Esophagus muscularis mucosa (tissue), 4 donors: ENCODE results near the gene TNK2. TPM values are rescaled to one million over a fixed set of nuclear protein-coding genes. Genes with fewer than 3 reads are reported as not detected.

Experiments used
- DNase-seq: peaks from one replicate; pipeline ENCODE4 v3.0.0-alpha.2; 2017; ENCODE audit errors: extremely low spot score
- H3K27ac ChIP-seq, 4 donors: fragments of 200-600 bp; sonication (generic); replicated peaks in 1 of 4; 1 replicate in 3 of 4; 2 replicates in 1 of 4; pipeline ENCODE4 v1.5.1; 2016 to 2019; ENCODE audit warnings: mild to moderate bottlenecking in 1 of 4
- H3K27me3 ChIP-seq, 4 donors: fragments of 200-600 bp; sonication (generic); one replicate each; pipeline versions ENCODE4 v1.5.1 to v1.6.0; 2016 to 2019
- H3K36me3 ChIP-seq, 4 donors: fragments of 200-600 bp; sonication (generic); one replicate each; pipeline ENCODE4 v1.5.1; 2016 to 2019
- H3K4me1 ChIP-seq, 4 donors: fragments of 200-600 bp; sonication (generic); one replicate each; pipeline ENCODE4 v1.5.1; 2016 to 2019
- H3K4me3 ChIP-seq, 4 donors: fragments of 200-600 bp; sonication (generic); 1 replicate in 2 of 4; 2 replicates in 2 of 4; pipeline ENCODE4 v1.5.1; 2016 to 2019; ENCODE audit warnings: mild to moderate bottlenecking in 4 of 4, moderate library complexity in 1 of 4
- H3K9me3 ChIP-seq, 4 donors: fragments of 200-600 bp; sonication (generic); 1 replicate in 3 of 4; 2 replicates in 1 of 4; pipeline ENCODE4 v1.5.1; 2016 to 2019
- CTCF ChIP-seq, 3 experiments: fragments of 200-600 bp in 2 of 3; fragments of 450-650 bp in 1 of 3; sonication (generic) in 2 of 3; IDR thresholded peaks; one replicate each; pipeline ENCODE4 v1.5.1; 2017 to 2019; ENCODE audit warnings: antibody characterized with exemption in 3 of 3, mild to moderate bottlenecking in 2 of 3, moderate library complexity in 1 of 3
- EP300 ChIP-seq: sonication (generic); formaldehyde crosslinking; IDR thresholded peaks from one replicate; pipeline ENCODE4 v1.6.1; 2017; ENCODE audit warnings: antibody characterized with exemption
- POLR2A ChIP-seq: fragments of 450-650 bp; IDR thresholded peaks from one replicate; pipeline ENCODE4 v1.6.1; 2017; ENCODE audit warnings: antibody characterized with exemption, moderate library complexity, mild to moderate bottlenecking, low read depth
- POLR2AphosphoS5 ChIP-seq, 2 donors: sonication (generic); formaldehyde crosslinking; IDR thresholded peaks; one replicate each; pipeline ENCODE4 v1.6.1; 2017; ENCODE audit warnings: antibody characterized with exemption in 2 of 2
- WGBS: methylation state at CpG from one replicate; pipeline ENCODE4 v1.1.5; 2018; 5-methylcytosine and 5-hydroxymethylcytosine counted together
- intact Hi-C: fragments of 100-400 bp; cut with DNase I; formaldehyde crosslinking; loops from one replicate; pipeline ENCODE4 v1.15.1; 2023
- total RNA-seq, 4 donors: library from RNA; depleted of rRNA; stranded (reverse); fragments of >200 nt; gene quantifications; one replicate each; pipeline versions ENCODE4 v1.1.0 to v1.2.1, GENCODE V29; 2016

The TNK2 gene
- total RNA-seq, 4 donors from 2014 or later = 16.4 to 42.3 (median 28.3) TPM

GRCh38 chr3:195883801-195884200, 24.6 kb downstream of the TNK2 start:
- H3K9me3 ChIP-seq = no peaks in the 10 kb centered on the region
- intact Hi-C loops = no loop called here
- peaks cover 24 to 74% (median 56%) of the 10 kb centered on the region in 4 donors for H3K36me3 ChIP-seq
- H3K27me3 ChIP-seq = no peaks in the 10 kb centered on the region
- H3K27ac ChIP-seq = no peak overlapping the region
- H3K4me1 ChIP-seq = peaks cover 16 to 26% (median 20%) of the 10 kb centered on the region in 4 donors
- 87% methylated on average over 12 of the region's 12 CpGs for WGBS
- no peak for DNase-seq
- no peak overlapping the region for H3K4me3 ChIP-seq
- TF ChIP-seq CTCF (IDR thresholded peaks at IDR 0.05) (no peak), EP300 (no peak), POLR2AphosphoS5 (IDR thresholded peaks at IDR 0.05) (no peak), POLR2A (no peak)

GRCh38 chr3:195883160-195883559, 25.2 kb downstream of the TNK2 start:
- DNase-seq = no peak

GRCh38 chr3:195882002-195882441, 26.3 kb downstream of the TNK2 start:
- TF ChIP-seq CTCF (IDR thresholded peaks at IDR 0.05) (no peak), POLR2AphosphoS5 (IDR thresholded peaks at IDR 0.05) (no peak), EP300 (no peak), POLR2A (no peak)
- WGBS = 100% methylated on average over 3 of the region's 19 CpGs
- Histone ChIP-seq H3K4me3 (no peak overlapping the region), H3K27me3 (no peaks in the 10 kb centered on the region), H3K4me1 (peaks cover 16 to 25% (median 20%) of the 10 kb centered on the region in 4 donors), H3K27ac (no peak overlapping the region), H3K36me3 (peaks cover 29 to 76% (median 70%) of the 10 kb centered on the region in 4 donors), H3K9me3 (no peaks in the 10 kb centered on the region)
- DNase-seq = no peak
- intact Hi-C loops = no loop called here

More at GRCh38 chr3:195883160-195883559, 25.2 kb downstream of the TNK2 start:
- Histone ChIP-seq H3K27me3 (no peaks in the 10 kb centered on the region), H3K36me3 (peaks cover 25 to 76% (median 62%) of the 10 kb centered on the region in 4 donors), H3K4me3 (no peak overlapping the region), H3K9me3 (no peaks in the 10 kb centered on the region), H3K27ac (no peak overlapping the region), H3K4me1 (peaks cover 16 to 26% (median 20%) of the 10 kb centered on the region in 4 donors)
- intact Hi-C loops = no loop called here
- WGBS = 92% methylated on average over 19 of the region's 21 CpGs
- no peak for TF ChIP-seq POLR2A
- TF ChIP-seq POLR2AphosphoS5 (IDR thresholded peaks at IDR 0.05) = no peak
- TF ChIP-seq EP300 = no peak
- no peak for TF ChIP-seq CTCF (IDR thresholded peaks at IDR 0.05)

GRCh38 chr3:195881276-195881988, 26.9 kb downstream of the TNK2 start:
- 83% methylated on average over 3 of the region's 12 CpGs for WGBS

GRCh38 chr3:195880037-195880431, 28.3 kb downstream of the TNK2 start:
- DNase-seq = no peak
- TF ChIP-seq EP300 = no peak
- TF ChIP-seq CTCF (IDR thresholded peaks at IDR 0.05) = no peak
- TF ChIP-seq POLR2AphosphoS5 (IDR thresholded peaks at IDR 0.05) = no peak
- no peak for TF ChIP-seq POLR2A
- H3K4me1 ChIP-seq = peaks cover 0 to 5% (median 2%) of the 10 kb centered on the region in 4 donors
- H3K9me3 ChIP-seq = no peaks in the 10 kb centered on the region
- WGBS = 92% methylated on average over 3 of the region's 4 CpGs
- no peak overlapping the region for H3K4me3 ChIP-seq
- intact Hi-C loops = no loop called here
- no peak overlapping the region for H3K27ac ChIP-seq
- no peaks in the 10 kb centered on the region for H3K27me3 ChIP-seq
- H3K36me3 ChIP-seq = peaks cover 29 to 88% (median 82%) of the 10 kb centered on the region in 4 donors

More at GRCh38 chr3:195881276-195881988, 26.9 kb downstream of the TNK2 start:
- DNase-seq = no peak
- TF ChIP-seq POLR2AphosphoS5 (IDR thresholded peaks at IDR 0.05) = no peak
- TF ChIP-seq POLR2A = no peak
- peaks cover 11 to 19% (median 14%) of the 10 kb centered on the region in 4 donors for H3K4me1 ChIP-seq
- H3K9me3 ChIP-seq = no peaks in the 10 kb centered on the region
- no peaks in the 10 kb centered on the region for H3K27me3 ChIP-seq
- no peak overlapping the region for H3K27ac ChIP-seq
- no peak overlapping the region for H3K4me3 ChIP-seq
- intact Hi-C loops = no loop called here
- H3K36me3 ChIP-seq = peaks cover 29 to 77% (median 73%) of the 10 kb centered on the region in 4 donors
